ENCODE data around the gene ZNHIT2.

The ZNHIT2 gene

DNA sequence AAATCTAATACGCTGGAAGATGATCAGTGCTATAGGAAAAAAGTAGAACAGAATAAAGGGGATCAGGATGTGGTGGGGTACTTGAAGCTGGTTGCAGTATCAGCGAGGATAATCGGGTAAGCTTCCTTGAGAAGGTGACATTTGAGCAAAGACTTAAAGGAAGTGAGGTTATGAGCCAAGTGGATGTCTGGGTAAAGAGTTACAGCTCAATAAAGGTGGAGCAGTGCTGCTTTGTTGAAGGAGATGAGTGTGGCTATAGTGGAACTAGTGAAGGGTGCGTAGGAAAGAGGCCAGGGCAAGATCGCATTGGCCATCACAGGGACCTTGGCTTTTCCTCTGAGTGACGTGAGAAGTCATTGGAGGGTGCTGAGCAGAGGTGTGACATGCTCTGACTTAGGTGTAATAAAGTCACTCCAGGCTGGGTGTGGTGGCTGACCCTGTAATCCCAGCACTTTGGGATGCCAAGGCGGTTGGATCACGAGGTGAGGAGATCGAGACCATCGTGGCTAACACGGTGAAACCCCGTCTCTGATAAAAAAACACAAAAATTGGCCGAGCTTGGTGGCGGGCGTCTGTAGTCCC lies 19.1 kb upstream of the ZNHIT2 start:
- Histone ChIP-seq H3K4ac (ENCODE audit: low read depth, low read length) (no peak overlapping the region), H3K18ac (ENCODE audit: low read length) (no peak overlapping the region), H3K27me3 (ENCODE audit: insufficient read depth, low read length) (no peaks in the 10 kb centered on the region), H3K79me1 (ENCODE audit: low read length) (peaks cover 11% of the 10 kb centered on the region), H3K4me2 (ENCODE audit: low read length) (no peak overlapping the region), H2BK120ac (ENCODE audit: insufficient read depth, low read length, poor library complexity) (no peak overlapping the region), H3K9ac (ENCODE audit: low read length) (no peak overlapping the region), H2BK5ac (ENCODE audit: low read depth, low read length, poor library complexity) (no peak overlapping the region), H3K27ac (ENCODE audit: low read depth, low read length) (no peak overlapping the region), H4K12ac (ENCODE audit: low read depth, low read length) (no peak overlapping the region), H3K23ac (ENCODE audit: low read length) (peak overlapping the region; percentile 30), H2AK5ac (ENCODE audit: low read length) (no peak overlapping the region), H3K4me3 (ENCODE audit: low read depth, low read length) (no peak overlapping the region), H3K9me3 (ENCODE audit: insufficient read depth, low read depth, low read length) (peaks cover 1% of the 10 kb centered on the region), H3K14ac (ENCODE audit: low read length) (no peak overlapping the region), H4K91ac (ENCODE audit: low read depth, low read length) (no peak overlapping the region), H2AFZ (ENCODE audit: insufficient read depth, low read length, poor library complexity) (no peak overlapping the region), H4K8ac (ENCODE audit: low read depth, low read length) (no peak overlapping the region), H3K36me3 (ENCODE audit: control insufficient read depth in 1 of 2, insufficient read depth in 2 of 2, low read length in 2 of 2) (peaks cover 13 to 15% of the 10 kb centered on the region in 2 experiments), H3K4me1 (ENCODE audit: control insufficient read depth in 1 of 2, insufficient read depth in 2 of 2, low read length in 2 of 2) (peaks cover 7 to 12% of the 10 kb centered on the region in 2 experiments), H2BK12ac (ENCODE audit: low read length) (no peak overlapping the region), H3K79me2 (ENCODE audit: control insufficient read depth, insufficient read depth, low read length, poor library complexity) (peaks cover 9% of the 10 kb centered on the region)
- no CpG with 5 or more reads among the region's 15 CpGs for WGBS (ENCODE audit: extremely low coverage, insufficient coverage, insufficient read length)
- no peak for DNase-seq

GRCh38 chr11:65135633-65136145 lies 18.2 kb upstream of the ZNHIT2 start:
- H3K4ac ChIP-seq (ENCODE audit: low read depth, low read length): no peak overlapping the region
- H2BK12ac ChIP-seq (ENCODE audit: low read length): no peak overlapping the region
- peak overlapping the region; percentile 12 for H4K8ac ChIP-seq (ENCODE audit: low read depth, low read length)
- no peak overlapping the region for H3K18ac ChIP-seq (ENCODE audit: low read length)
- H3K27ac ChIP-seq (ENCODE audit: low read depth, low read length): no peak overlapping the region
- DNase-seq: no peak
- no peak overlapping the region for H3K14ac ChIP-seq (ENCODE audit: low read length)
- peaks cover 1% of the 10 kb centered on the region for H3K9me3 ChIP-seq (ENCODE audit: insufficient read depth, low read depth, low read length)
- H4K91ac ChIP-seq (ENCODE audit: low read depth, low read length): peak overlapping the region; percentile 40
- H3K4me3 ChIP-seq (ENCODE audit: low read depth, low read length): no peak overlapping the region
- H2AFZ ChIP-seq (ENCODE audit: insufficient read depth, low read length, poor library complexity): no peak overlapping the region
- H3K9ac ChIP-seq (ENCODE audit: low read length): no peak overlapping the region
- H3K79me1 ChIP-seq (ENCODE audit: low read length): peaks cover 11% of the 10 kb centered on the region
- peaks cover 7 to 12% of the 10 kb centered on the region in 2 experiments for H3K4me1 ChIP-seq (ENCODE audit: control insufficient read depth in 1 of 2, insufficient read depth in 2 of 2, low read length in 2 of 2)
- no peak overlapping the region for H4K12ac ChIP-seq (ENCODE audit: low read depth, low read length)
- no peaks in the 10 kb centered on the region for H3K27me3 ChIP-seq (ENCODE audit: insufficient read depth, low read length)
- no peak overlapping the region for H2BK5ac ChIP-seq (ENCODE audit: low read depth, low read length, poor library complexity)
- H2BK120ac ChIP-seq (ENCODE audit: insufficient read depth, low read length, poor library complexity): no peak overlapping the region
- peaks cover 9% of the 10 kb centered on the region for H3K79me2 ChIP-seq (ENCODE audit: control insufficient read depth, insufficient read depth, low read length, poor library complexity)
- peaks cover 22 to 24% of the 10 kb centered on the region in 2 experiments for H3K36me3 ChIP-seq (ENCODE audit: control insufficient read depth in 1 of 2, insufficient read depth in 2 of 2, low read length in 2 of 2)
- H3K23ac ChIP-seq (ENCODE audit: low read length): no peak overlapping the region
- H2AK5ac ChIP-seq (ENCODE audit: low read length): no peak overlapping the region
- no CpG with 5 or more reads among the region's 11 CpGs for WGBS (ENCODE audit: extremely low coverage, insufficient coverage, insufficient read length)
- peak overlapping the region; percentile 85 for H3K4me2 ChIP-seq (ENCODE audit: low read length)

DNA sequence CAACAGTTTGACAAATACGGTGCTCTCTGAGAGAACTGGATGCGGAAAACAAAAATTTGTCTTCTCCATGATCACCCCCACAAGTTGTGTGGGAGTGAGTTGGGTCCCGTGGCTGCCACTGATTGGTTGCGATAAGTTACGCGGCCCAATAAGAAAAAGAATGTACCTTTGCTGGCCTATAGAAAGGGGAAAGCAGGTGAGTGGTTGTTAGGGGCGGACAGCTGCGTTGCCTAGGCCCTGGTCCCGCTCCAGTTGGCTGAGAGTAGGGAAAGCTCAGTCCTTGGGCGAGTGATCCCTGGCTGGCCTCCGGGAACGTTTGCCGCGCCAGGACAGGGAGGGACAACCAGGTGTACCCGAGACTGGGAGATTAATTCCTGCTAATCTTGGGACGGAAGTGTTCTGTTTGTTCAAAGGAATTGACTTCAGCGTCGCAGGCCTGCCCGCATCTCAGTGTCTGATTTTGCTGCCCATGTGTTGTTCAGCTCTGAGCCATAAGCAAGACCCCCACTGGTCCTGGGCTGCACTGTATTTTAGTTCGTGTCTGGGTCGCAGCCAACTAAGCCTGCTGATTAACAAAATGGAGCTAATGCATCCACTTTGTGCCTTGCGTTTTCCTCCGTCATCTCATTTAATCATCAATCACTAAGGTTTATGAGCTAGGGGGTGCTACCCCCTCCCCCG lies 17.6 kb upstream of the ZNHIT2 start:
- no peak overlapping the region for H2AK5ac ChIP-seq (ENCODE audit: low read length)
- no CpG with 5 or more reads among the region's 24 CpGs for WGBS (ENCODE audit: extremely low coverage, insufficient coverage, insufficient read length)
- H4K91ac ChIP-seq (ENCODE audit: low read depth, low read length): peak overlapping the region; percentile 88
- H3K27ac ChIP-seq (ENCODE audit: low read depth, low read length): peak overlapping the region; percentile 92
- no peak overlapping the region for H3K23ac ChIP-seq (ENCODE audit: low read length)
- H3K79me2 ChIP-seq (ENCODE audit: control insufficient read depth, insufficient read depth, low read length, poor library complexity): peaks cover 9% of the 10 kb centered on the region
- no peak overlapping the region for H2BK120ac ChIP-seq (ENCODE audit: insufficient read depth, low read length, poor library complexity)
- peak overlapping the region; percentile 85 for H3K4me2 ChIP-seq (ENCODE audit: low read length)
- peaks cover 11% of the 10 kb centered on the region for H3K79me1 ChIP-seq (ENCODE audit: low read length)
- H3K4me3 ChIP-seq (ENCODE audit: low read depth, low read length): peak overlapping the region; percentile 90
- peak overlapping the region; percentile 60 for H3K14ac ChIP-seq (ENCODE audit: low read length)
- peak; percentile 95 for DNase-seq
- no peaks in the 10 kb centered on the region for H3K27me3 ChIP-seq (ENCODE audit: insufficient read depth, low read length)
- no peak overlapping the region for H2BK5ac ChIP-seq (ENCODE audit: low read depth, low read length, poor library complexity)
- peak overlapping the region; percentile 13 for H2AFZ ChIP-seq (ENCODE audit: insufficient read depth, low read length, poor library complexity)
- no peak overlapping the region for H3K4ac ChIP-seq (ENCODE audit: low read depth, low read length)
- peak overlapping the region; percentile 97 for H3K9ac ChIP-seq (ENCODE audit: low read length)
- peaks cover 7 to 12% of the 10 kb centered on the region in 2 experiments for H3K4me1 ChIP-seq (ENCODE audit: control insufficient read depth in 1 of 2, insufficient read depth in 2 of 2, low read length in 2 of 2)
- no peak overlapping the region for H3K18ac ChIP-seq (ENCODE audit: low read length)
- peak overlapping the region; percentile 88 for H4K8ac ChIP-seq (ENCODE audit: low read depth, low read length)
- H2BK12ac ChIP-seq (ENCODE audit: low read length): no peak overlapping the region
- peaks cover 27 to 30% of the 10 kb centered on the region in 2 experiments for H3K36me3 ChIP-seq (ENCODE audit: control insufficient read depth in 1 of 2, insufficient read depth in 2 of 2, low read length in 2 of 2)
- peak overlapping the region; percentile 66 for H4K12ac ChIP-seq (ENCODE audit: low read depth, low read length)
- peaks cover 1% of the 10 kb centered on the region for H3K9me3 ChIP-seq (ENCODE audit: insufficient read depth, low read depth, low read length)

- H3K23ac ChIP-seq (ENCODE audit: low read length): no peak within 1 kb of the TSS
- H3K27ac ChIP-seq (ENCODE audit: low read depth, low read length): peak within 1 kb of the TSS; percentile 92
- peak within 1 kb of the TSS; percentile 85 for H3K4me2 ChIP-seq (ENCODE audit: low read length)
- peak; percentile 87 to 89 for DNase-seq
- H2AK5ac ChIP-seq (ENCODE audit: low read length): peak within 1 kb of the TSS; percentile 76
- peak within 1 kb of the TSS; percentile 89 for H2BK5ac ChIP-seq (ENCODE audit: low read depth, low read length, poor library complexity)
- no peaks in the 10 kb centered on the region for H3K27me3 ChIP-seq (ENCODE audit: insufficient read depth, low read length)
- H3K18ac ChIP-seq (ENCODE audit: low read length): peak within 1 kb of the TSS; percentile 76
- no CpG with 5 or more reads among the region's 60 CpGs for WGBS (ENCODE audit: extremely low coverage, insufficient coverage, insufficient read length)
- peaks cover 7 to 12% of the 10 kb centered on the region in 2 experiments for H3K4me1 ChIP-seq (ENCODE audit: control insufficient read depth in 1 of 2, insufficient read depth in 2 of 2, low read length in 2 of 2)
- peak within 1 kb of the TSS; percentile 37 for H3K4ac ChIP-seq (ENCODE audit: low read depth, low read length)
- H4K91ac ChIP-seq (ENCODE audit: low read depth, low read length): peak within 1 kb of the TSS; percentile 88
- H3K79me1 ChIP-seq (ENCODE audit: low read length): peaks cover 11% of the 10 kb centered on the region
- peak within 1 kb of the TSS; percentile 73 for H2BK120ac ChIP-seq (ENCODE audit: insufficient read depth, low read length, poor library complexity)
- peak within 1 kb of the TSS; percentile 16 for H2BK12ac ChIP-seq (ENCODE audit: low read length)
- H2AFZ ChIP-seq (ENCODE audit: insufficient read depth, low read length, poor library complexity): peak within 1 kb of the TSS; percentile 65
- H3K36me3 ChIP-seq (ENCODE audit: control insufficient read depth in 1 of 2, insufficient read depth in 2 of 2, low read length in 2 of 2): peaks cover 34 to 37% of the 10 kb centered on the region in 2 experiments
- peak within 1 kb of the TSS; percentile 60 for H3K14ac ChIP-seq (ENCODE audit: low read length)
- peak within 1 kb of the TSS; percentile 97 for H3K9ac ChIP-seq (ENCODE audit: low read length)
- peak within 1 kb of the TSS; percentile 66 for H4K12ac ChIP-seq (ENCODE audit: low read depth, low read length)
- peak within 1 kb of the TSS; percentile 88 for H4K8ac ChIP-seq (ENCODE audit: low read depth, low read length)
- peak within 1 kb of the TSS; percentile 90 for H3K4me3 ChIP-seq (ENCODE audit: low read depth, low read length)
- peaks cover 9% of the 10 kb centered on the region for H3K79me2 ChIP-seq (ENCODE audit: control insufficient read depth, insufficient read depth, low read length, poor library complexity)
- peaks cover 1% of the 10 kb centered on the region for H3K9me3 ChIP-seq (ENCODE audit: insufficient read depth, low read depth, low read length)
Measured at GRCh38 chr11:65134240-65134951, 16.9 kb upstream of the ZNHIT2 start, which contains the start of gene SYVN1. TSS of gene SYVN1 (minus strand) at chr11:65134519. CDS start at chr11:65133601, 918 bp downstream.

All from trophoblast cell (in vitro differentiated cells and primary cell).